CD14-positive monocyte (primary cell): ENCODE data around the gene ASCL2. TPM values are rescaled to one million over a fixed set of nuclear protein-coding genes. Genes with fewer than 3 reads are reported as not detected.

Experiments
- DNase-seq, 3 donors: peaks; one replicate each; pipeline ENCODE4 v3.0.0-alpha.2; 2011 to 2022
- H2AFZ ChIP-seq: 2 replicates; pipeline ENCODE4 v1.6.0; 2012; ENCODE audit warnings: mild to moderate bottlenecking, low read depth, low read length, inconsistent platforms; ENCODE audit not compliant: insufficient read depth, poor library complexity, severe bottlenecking
- H3K27ac ChIP-seq, 2 donors: 1 replicate in 1 of 2; 2 replicates in 1 of 2; pipeline ENCODE4 v1.5.1; 2012 to 2013; ENCODE audit warnings: low read length in 2 of 2, control low read depth in 1 of 2, inconsistent platforms in 1 of 2, low read depth in 1 of 2, mild to moderate bottlenecking in 1 of 2
- H3K27me3 ChIP-seq, 2 donors: one replicate each; pipeline versions ENCODE4 v1.6.0 to v1.6.1; 2011 to 2013; ENCODE audit warnings: low read length in 2 of 2; ENCODE audit not compliant: control insufficient read depth in 2 of 2, insufficient read depth in 2 of 2
- H3K36me3 ChIP-seq, 2 donors: replicated peaks in 1 of 2; 1 replicate in 1 of 2; 2 replicates in 1 of 2; pipeline versions ENCODE4 v1.5.1 to v1.6.1; 2012 to 2013; ENCODE audit warnings: low read length in 2 of 2, control low read depth in 1 of 2, inconsistent platforms in 1 of 2, mild to moderate bottlenecking in 1 of 2; ENCODE audit not compliant: insufficient read depth in 2 of 2, control insufficient read depth in 1 of 2
- H3K4me1 ChIP-seq, 2 donors: 1 replicate in 1 of 2; 2 replicates in 1 of 2; pipeline versions ENCODE4 v1.5.1 to v1.6.1; 2012 to 2013; ENCODE audit warnings: low read length in 2 of 2, control low read depth in 1 of 2, inconsistent platforms in 1 of 2, mild to moderate bottlenecking in 1 of 2, moderate library complexity in 1 of 2; ENCODE audit not compliant: insufficient read depth in 2 of 2, control insufficient read depth in 1 of 2
- H3K4me2 ChIP-seq: replicated peaks from 2 replicates; pipeline ENCODE3; 2012; ENCODE audit warnings: low read length, moderate library complexity, mild to moderate bottlenecking; ENCODE audit not compliant: poor library complexity, severe bottlenecking; ENCODE audit errors: extremely low read depth
- H3K4me3 ChIP-seq, 3 experiments: fragments of 200-600 bp in 1 of 3; sonication (generic) in 1 of 3; replicated peaks in 1 of 3; 1 replicate in 2 of 3; 2 replicates in 1 of 3; pipeline ENCODE4 v1.5.1; 2011 to 2013; ENCODE audit warnings: low read length in 3 of 3, mild to moderate bottlenecking in 3 of 3, control low read depth in 2 of 3, low read depth in 2 of 3, inconsistent platforms in 1 of 3, moderate library complexity in 1 of 3
- H3K79me2 ChIP-seq: 2 replicates; pipeline ENCODE4 v1.6.0; 2012; ENCODE audit warnings: mild to moderate bottlenecking, control low read depth, inconsistent platforms, low read length, moderate library complexity; ENCODE audit not compliant: insufficient read depth
- H3K9ac ChIP-seq: 2 replicates; pipeline ENCODE4 v1.6.0; 2017; ENCODE audit warnings: low read length, mild to moderate bottlenecking; ENCODE audit not compliant: insufficient read depth, poor library complexity, severe bottlenecking
- H3K9me3 ChIP-seq, 2 donors: replicated peaks in 1 of 2; 1 replicate in 1 of 2; 2 replicates in 1 of 2; pipeline versions ENCODE4 v1.5.1 to v1.6.1; 2012 to 2013; ENCODE audit warnings: low read length in 2 of 2, control low read depth in 1 of 2; ENCODE audit not compliant: control insufficient read depth in 1 of 2, insufficient read depth in 1 of 2
- H4K20me1 ChIP-seq: 2 replicates; pipeline ENCODE4 v1.6.0; 2012; ENCODE audit warnings: mild to moderate bottlenecking, low read length, control low read depth, moderate library complexity; ENCODE audit not compliant: insufficient read depth
- H3K27ac Mint-ChIP-seq, 7 donors: one replicate each; pipeline ENCODE4 v1.8.0; 2020; ENCODE audit warnings: mild to moderate bottlenecking in 7 of 7, mixed read lengths in 7 of 7, moderate library complexity in 6 of 7, inconsistent platforms in 2 of 7
- H3K27me3 Mint-ChIP-seq, 3 donors: one replicate each; pipeline ENCODE4 v1.8.0; 2021 to 2022; ENCODE audit warnings: low read depth in 3 of 3, mild to moderate bottlenecking in 3 of 3, mixed read lengths in 3 of 3, moderate library complexity in 3 of 3, inconsistent platforms in 1 of 3
- H3K36me3 Mint-ChIP-seq, 2 donors: one replicate each; pipeline ENCODE4 v1.8.0; 2020; ENCODE audit warnings: mixed read lengths in 2 of 2, inconsistent platforms in 1 of 2, mild to moderate bottlenecking in 1 of 2
- H3K4me1 Mint-ChIP-seq: one replicate; pipeline ENCODE4 v1.8.0; 2020; ENCODE audit warnings: mild to moderate bottlenecking, mixed read lengths
- H3K4me3 Mint-ChIP-seq, 2 donors: one replicate each; pipeline ENCODE4 v1.8.0; 2020; ENCODE audit warnings: mild to moderate bottlenecking in 2 of 2, mixed read lengths in 2 of 2, moderate library complexity in 1 of 2
- H3K9me3 Mint-ChIP-seq, 7 donors: one replicate each; pipeline ENCODE4 v1.8.0; 2020 to 2022; ENCODE audit warnings: mixed read lengths in 7 of 7, mild to moderate bottlenecking in 6 of 7, moderate library complexity in 6 of 7, inconsistent platforms in 2 of 7
- WGBS: methylation state at CpG from one replicate; pipeline ENCODE4 v1.1.5; 2013; ENCODE audit warnings: missing lambda C conversion rate; ENCODE audit not compliant: insufficient coverage; 5-methylcytosine and 5-hydroxymethylcytosine counted together
- intact Hi-C, 2 donors: fragments of 100-400 bp; cut with micrococcal nuclease; formaldehyde crosslinking; loops; one replicate each; pipeline versions ENCODE4 v1.15.0 to v1.15.1; 2023
- polyA plus RNA-seq, 3 donors: library from polyadenylated mRNA; depleted of rRNA in 1 of 3; unstranded in 2 of 3; stranded (reverse) in 1 of 3; fragments of 300-500 nt in 2 of 3; fragments of >200 nt in 1 of 3; fragmentation: Illumina TruSeq in 2 of 3; gene quantifications; 1 replicate in 2 of 3; 2 replicates in 1 of 3; pipeline ENCODE4 v1.2.3, GENCODE V29; 2012 to 2021
- TF ChIP-seq, protein P1 (sequence below): fragments of 200-600 bp; IDR thresholded peaks from one replicate; pipeline ENCODE4 v1.8.0; 2022; ENCODE audit warnings: antibody characterized with exemption, mild to moderate bottlenecking

Gene ASCL2
- polyA plus RNA-seq, 3 donors = 5.7 to 11.4 (median 8.3) TPM

- Histone ChIP-seq H3K4me3 (no peak overlapping the region), H3K9me3 (no peaks in the 10 kb centered on the region), H3K4me1 (peaks cover 53 to 60% of the 10 kb centered on the region in 2 donors), H3K27ac (peak overlapping the region; percentile 1 to 48), H3K36me3 (no peaks in the 10 kb centered on the region), H3K4me2 (peak overlapping the region; percentile 99), H3K79me2 (peaks cover 56% of the 10 kb centered on the region), H3K9ac (peak overlapping the region; percentile 27), H3K27me3 (no peaks in the 10 kb centered on the region), H2AFZ (no peak overlapping the region), H4K20me1 (peaks cover 80% of the 10 kb centered on the region)
- Mint-ChIP-seq H3K4me3 (no peak overlapping the region), H3K9me3 (no peaks in the 10 kb centered on the region), H3K27me3 (peaks cover 0 to 2% (median 0%) of the 10 kb centered on the region in 3 donors), H3K4me1 (peaks cover 49% of the 10 kb centered on the region), H3K27ac (peak overlapping the region in 1 of 7 donors; percentile 88), H3K36me3 (peaks cover 8 to 18% of the 10 kb centered on the region in 2 donors)
- intact Hi-C loops = loop anchor here in 1 of 2 donors (1.0 to 10.0 kb wide), 2 partner anchors 112 to 578 kb away; partner anchors contain the start of gene CDKN1C
- DNase-seq = no peak
- TF ChIP-seq, protein P1, sequence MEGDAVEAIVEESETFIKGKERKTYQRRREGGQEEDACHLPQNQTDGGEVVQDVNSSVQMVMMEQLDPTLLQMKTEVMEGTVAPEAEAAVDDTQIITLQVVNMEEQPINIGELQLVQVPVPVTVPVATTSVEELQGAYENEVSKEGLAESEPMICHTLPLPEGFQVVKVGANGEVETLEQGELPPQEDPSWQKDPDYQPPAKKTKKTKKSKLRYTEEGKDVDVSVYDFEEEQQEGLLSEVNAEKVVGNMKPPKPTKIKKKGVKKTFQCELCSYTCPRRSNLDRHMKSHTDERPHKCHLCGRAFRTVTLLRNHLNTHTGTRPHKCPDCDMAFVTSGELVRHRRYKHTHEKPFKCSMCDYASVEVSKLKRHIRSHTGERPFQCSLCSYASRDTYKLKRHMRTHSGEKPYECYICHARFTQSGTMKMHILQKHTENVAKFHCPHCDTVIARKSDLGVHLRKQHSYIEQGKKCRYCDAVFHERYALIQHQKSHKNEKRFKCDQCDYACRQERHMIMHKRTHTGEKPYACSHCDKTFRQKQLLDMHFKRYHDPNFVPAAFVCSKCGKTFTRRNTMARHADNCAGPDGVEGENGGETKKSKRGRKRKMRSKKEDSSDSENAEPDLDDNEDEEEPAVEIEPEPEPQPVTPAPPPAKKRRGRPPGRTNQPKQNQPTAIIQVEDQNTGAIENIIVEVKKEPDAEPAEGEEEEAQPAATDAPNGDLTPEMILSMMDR = no peak
- 50% methylated on average over 14 of the region's 14 CpGs for WGBS
These were observed 36.6 kb upstream of the ASCL2 start for GRCh38 chr11:2306877-2307500.

- WGBS = 0% methylated on average over 4 of the region's 4 CpGs
- Mint-ChIP-seq H3K4me1 (peaks cover 52% of the 10 kb centered on the region), H3K27ac (peak overlapping the region in 5 of 7 donors; percentile 72 to 91 (median 85)), H3K36me3 (peaks cover 8 to 18% of the 10 kb centered on the region in 2 donors), H3K9me3 (no peaks in the 10 kb centered on the region), H3K4me3 (peak overlapping the region; percentile 68 to 88), H3K27me3 (peaks cover 0 to 2% (median 0%) of the 10 kb centered on the region in 3 donors)
- intact Hi-C loops = loop anchor here in 1 of 2 donors (1.0 to 10.0 kb wide), 2 partner anchors 113 to 578 kb away; partner anchors contain the start of gene CDKN1C
- Histone ChIP-seq H3K79me2 (peaks cover 61% of the 10 kb centered on the region), H2AFZ (no peak overlapping the region), H3K4me1 (peaks cover 53 to 64% of the 10 kb centered on the region in 2 donors), H3K4me2 (peak overlapping the region; percentile 99), H3K27ac (peak overlapping the region in 1 of 2 donors; percentile 51), H3K4me3 (peak overlapping the region in 2 of 3 experiments; percentile 5 to 86), H3K9me3 (no peaks in the 10 kb centered on the region), H4K20me1 (peaks cover 75% of the 10 kb centered on the region), H3K27me3 (no peaks in the 10 kb centered on the region), H3K9ac (no peak overlapping the region), H3K36me3 (no peaks in the 10 kb centered on the region)
- TF ChIP-seq, protein P1 = no peak
- no peak for DNase-seq
These were observed 36.0 kb upstream of the ASCL2 start for GRCh38 chr11:2306452-2306823.
